IPS DF 6.9 (cell line): ENCODE measurements around the gene HOXB2.

ENCODE experiments used
- DNase-seq: peaks from one replicate; pipeline ENCODE4 v3.0.0-alpha.2; 2013; ENCODE audit warnings: low read depth, low spot score
- H3K27ac ChIP-seq: one replicate; pipeline ENCODE4 v1.5.1; 2013; ENCODE audit warnings: low read length, control low read depth
- H3K27me3 ChIP-seq: 2 replicates; pipeline ENCODE4 v1.6.1; 2013; ENCODE audit warnings: mild to moderate bottlenecking, low read length; ENCODE audit not compliant: control insufficient read depth, insufficient read depth
- H3K36me3 ChIP-seq: 2 replicates; pipeline ENCODE4 v1.6.1; 2013; ENCODE audit warnings: low read length; ENCODE audit not compliant: control insufficient read depth, insufficient read depth
- H3K4me1 ChIP-seq: 2 replicates; pipeline ENCODE4 v1.6.1; 2013; ENCODE audit warnings: low read length; ENCODE audit not compliant: control insufficient read depth, insufficient read depth
- H3K4me3 ChIP-seq: 2 replicates; pipeline ENCODE4 v1.5.1; 2013; ENCODE audit warnings: mild to moderate bottlenecking, low read length
- H3K9me3 ChIP-seq: 2 replicates; pipeline ENCODE4 v1.6.1; 2013; ENCODE audit warnings: low read length, inconsistent platforms; ENCODE audit not compliant: control insufficient read depth, insufficient read depth
- WGBS: extraction: QIAGEN DNeasy Blood & Tissue Kit; methylation state at CpG from one replicate; pipeline ENCODE4 v1.1.7; 2013; ENCODE audit warnings: mixed read lengths, missing lambda C conversion rate; ENCODE audit not compliant: insufficient read length, insufficient coverage; 5-methylcytosine and 5-hydroxymethylcytosine counted together

The HOXB2 gene

GRCh38 chr17:48551596-48552465 is 6.9 kb upstream of the HOXB2 start:
- Histone ChIP-seq H3K27ac (no peak overlapping the region), H3K27me3 (peaks cover 88% of the 10 kb centered on the region), H3K4me3 (no peak overlapping the region), H3K36me3 (no peaks in the 10 kb centered on the region), H3K4me1 (peaks cover 8% of the 10 kb centered on the region), H3K9me3 (no peaks in the 10 kb centered on the region)
- no CpG with 5 or more reads among the region's 47 CpGs for WGBS
- no peak for DNase-seq

GRCh38 chr17:48551214-48551555 is 6.3 kb upstream of the HOXB2 start:
- H3K9me3 ChIP-seq, result no peaks in the 10 kb centered on the region

GRCh38 chr17:48550502-48551213 is 5.7 kb upstream of the HOXB2 start:
- H3K27me3 ChIP-seq, result peaks cover 88% of the 10 kb centered on the region
- H3K27ac ChIP-seq, result no peak overlapping the region
- no peak overlapping the region; the same call in 1 of the 2 replicates for H3K4me3 ChIP-seq
- H3K9me3 ChIP-seq, result no peaks in the 10 kb centered on the region
- H3K4me1 ChIP-seq, result peaks cover 10% of the 10 kb centered on the region
- WGBS, result no CpG with 5 or more reads among the region's 70 CpGs
- no peak for DNase-seq
- no peaks in the 10 kb centered on the region for H3K36me3 ChIP-seq

More at GRCh38 chr17:48551214-48551555, 6.3 kb upstream of the HOXB2 start:
- Histone ChIP-seq H3K27ac (no peak overlapping the region), H3K4me1 (peaks cover 10% of the 10 kb centered on the region), H3K4me3 (no peak overlapping the region), H3K36me3 (no peaks in the 10 kb centered on the region), H3K27me3 (peaks cover 88% of the 10 kb centered on the region)
- no CpG with 5 or more reads among the region's 19 CpGs for WGBS
- DNase-seq, result no peak

DNA sequence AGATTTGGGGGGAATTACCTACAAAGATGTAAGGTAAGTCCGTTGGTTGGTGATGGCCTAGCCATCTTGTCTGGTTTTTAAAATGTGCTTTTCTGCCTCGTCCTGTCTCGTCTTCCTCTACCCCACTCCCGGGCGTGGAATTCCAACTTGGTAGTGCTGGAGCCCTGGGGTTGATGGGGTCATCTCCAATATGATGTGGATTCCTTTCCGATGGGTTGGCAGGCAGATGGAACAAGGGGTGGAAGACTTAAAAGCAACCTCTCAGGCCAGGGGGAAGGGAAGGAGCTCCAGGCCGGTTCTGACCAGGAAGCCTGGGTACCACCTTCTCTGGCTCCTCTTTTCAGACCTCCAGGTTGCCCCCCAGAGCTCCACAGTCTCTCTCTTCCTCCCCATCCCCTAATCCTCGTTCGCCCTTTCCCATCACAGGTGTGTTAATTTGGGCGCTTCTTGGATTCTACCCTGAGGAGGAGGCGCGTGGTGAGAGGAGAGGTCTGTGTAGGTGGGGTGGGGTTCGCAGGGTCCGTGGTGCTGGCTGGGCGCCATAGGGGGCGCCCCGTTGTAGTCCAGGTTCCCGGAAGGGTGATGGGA is 5.1 kb upstream of the HOXB2 start:
- DNase-seq, result no peak
- H3K4me1 ChIP-seq, result peaks cover 10% of the 10 kb centered on the region
- no peaks in the 10 kb centered on the region for H3K36me3 ChIP-seq
- no peak overlapping the region for H3K4me3 ChIP-seq
- H3K9me3 ChIP-seq, result no peaks in the 10 kb centered on the region
- H3K27me3 ChIP-seq, result peaks cover 90% of the 10 kb centered on the region
- WGBS, result no CpG with 5 or more reads among the region's 18 CpGs
- no peak overlapping the region for H3K27ac ChIP-seq

GRCh38 chr17:48549281-48549630 is 4.3 kb upstream of the HOXB2 start:
- no peak for DNase-seq
- Histone ChIP-seq H3K27me3 (peaks cover 87% of the 10 kb centered on the region), H3K36me3 (no peaks in the 10 kb centered on the region), H3K4me3 (no peak overlapping the region), H3K27ac (no peak overlapping the region), H3K4me1 (peaks cover 8% of the 10 kb centered on the region), H3K9me3 (no peaks in the 10 kb centered on the region)
- WGBS, result no CpG with 5 or more reads among the region's 3 CpGs

- peaks cover 87% of the 10 kb centered on the region for H3K27me3 ChIP-seq
- H3K4me3 ChIP-seq, result no peak overlapping the region
- WGBS, result no CpG with 5 or more reads among the region's 6 CpGs
- H3K9me3 ChIP-seq, result no peaks in the 10 kb centered on the region
- DNase-seq, result no peak
- H3K4me1 ChIP-seq, result peaks cover 8% of the 10 kb centered on the region
- no peaks in the 10 kb centered on the region for H3K36me3 ChIP-seq
- H3K27ac ChIP-seq, result no peak overlapping the region
These were observed 3.8 kb upstream of the HOXB2 start for GRCh38 chr17:48548523-48549280.

GRCh38 chr17:48547808-48548522 is 3.1 kb upstream of the HOXB2 start:
- Histone ChIP-seq H3K4me3 (no peak overlapping the region), H3K36me3 (no peaks in the 10 kb centered on the region), H3K9me3 (no peaks in the 10 kb centered on the region), H3K27ac (no peak overlapping the region), H3K4me1 (peaks cover 10% of the 10 kb centered on the region), H3K27me3 (peaks cover 87% of the 10 kb centered on the region)
- DNase-seq, result no peak
- no CpG with 5 or more reads among the region's 24 CpGs for WGBS

- no peak overlapping the region for H3K27ac ChIP-seq
- H3K36me3 ChIP-seq, result no peaks in the 10 kb centered on the region
- DNase-seq, result no peak
- H3K9me3 ChIP-seq, result no peaks in the 10 kb centered on the region
- peaks cover 87% of the 10 kb centered on the region for H3K27me3 ChIP-seq
- WGBS, result no CpG with 5 or more reads among the region's 10 CpGs
- no peak overlapping the region for H3K4me3 ChIP-seq
- H3K4me1 ChIP-seq, result peaks cover 10% of the 10 kb centered on the region
These were observed 2.3 kb upstream of the HOXB2 start for GRCh38 chr17:48546924-48547807.

- H3K4me1 ChIP-seq, result peaks cover 9% of the 10 kb centered on the region
- no peak overlapping the region for H3K4me3 ChIP-seq
These were observed 1.4 kb upstream of the HOXB2 start for GRCh38 chr17:48546137-48546923.

More at GRCh38 chr17:48546137-48546923, 1.4 kb upstream of the HOXB2 start:
- no peak for DNase-seq
- Histone ChIP-seq H3K36me3 (no peaks in the 10 kb centered on the region), H3K27me3 (peaks cover 86% of the 10 kb centered on the region), H3K27ac (no peak overlapping the region), H3K9me3 (no peaks in the 10 kb centered on the region)
- no CpG with 5 or more reads among the region's 10 CpGs for WGBS
